HG03095 (cell line): ENCODE measurements around the gene PAEP.
"Not testable (repeated sequence)": the region's sequence is repeated elsewhere in the genome, so short reads cannot be mapped to it uniquely, and the experiment has no call there.

Source experiments
- ATAC-seq: cut with Tn5 transposase; IDR thresholded peaks from one replicate; pipeline ENCODE4 v1.9.1; 2021; ENCODE audit warnings: moderate library complexity; ENCODE audit not compliant: unreplicated experiment

Gene PAEP

GRCh38 chr9:135549478-135550343 is 11.8 kb upstream of the PAEP start:
- not testable (repeated sequence) for ATAC-seq

- ATAC-seq: no peak
Observed at GRCh38 chr9:135550344-135550918, 11.1 kb upstream of the PAEP start.

GRCh38 chr9:135551031-135551430 is 10.5 kb upstream of the PAEP start:
- ATAC-seq: no peak

GRCh38 chr9:135551456-135551855 is 10.1 kb upstream of the PAEP start:
- no peak for ATAC-seq

GRCh38 chr9:135552021-135552697 is 9.4 kb upstream of the PAEP start:
- no peak for ATAC-seq

- ATAC-seq: no peak
Observed at GRCh38 chr9:135552698-135553171, 8.8 kb upstream of the PAEP start.

GRCh38 chr9:135554718-135555117 is 6.8 kb upstream of the PAEP start:
- ATAC-seq: no peak

GRCh38 chr9:135555203-135555602 is 6.4 kb upstream of the PAEP start:
- ATAC-seq: no peak

GRCh38 chr9:135555910-135556309 is 5.6 kb upstream of the PAEP start:
- no peak for ATAC-seq

- no peak for ATAC-seq
Observed at GRCh38 chr9:135559606-135560005, 1.9 kb upstream of the PAEP start.

- no peak for ATAC-seq
Observed at GRCh38 chr9:135562235-135562745, 734 bp downstream of the PAEP start.

GRCh38 chr9:135563039-135563476 is 1.5 kb downstream of the PAEP start:
- ATAC-seq: no peak

GRCh38 chr9:135563858-135564257 is 2.3 kb downstream of the PAEP start:
- ATAC-seq: no peak

- no peak for ATAC-seq
Observed at GRCh38 chr9:135565141-135565628, 3.6 kb downstream of the PAEP start.

- no peak for ATAC-seq
Observed at GRCh38 chr9:135565636-135566035, 4.1 kb downstream of the PAEP start.

GRCh38 chr9:135566552-135566951 is 5.0 kb downstream of the PAEP start:
- ATAC-seq: no peak

- ATAC-seq: no peak
Observed at GRCh38 chr9:135567311-135567710, 5.8 kb downstream of the PAEP start.

- ATAC-seq: no peak
Observed at GRCh38 chr9:135568026-135568425, 6.5 kb downstream of the PAEP start.

- no peak for ATAC-seq
Observed at GRCh38 chr9:135570456-135570855, 8.9 kb downstream of the PAEP start.

GRCh38 chr9:135572233-135572632 is 10.7 kb downstream of the PAEP start:
- ATAC-seq: no peak

- ATAC-seq: no peak
Observed at GRCh38 chr9:135573124-135573523, 11.6 kb downstream of the PAEP start.
